Measurements from ENCODE around the gene SCD5.

SCD5 gene

DNA sequence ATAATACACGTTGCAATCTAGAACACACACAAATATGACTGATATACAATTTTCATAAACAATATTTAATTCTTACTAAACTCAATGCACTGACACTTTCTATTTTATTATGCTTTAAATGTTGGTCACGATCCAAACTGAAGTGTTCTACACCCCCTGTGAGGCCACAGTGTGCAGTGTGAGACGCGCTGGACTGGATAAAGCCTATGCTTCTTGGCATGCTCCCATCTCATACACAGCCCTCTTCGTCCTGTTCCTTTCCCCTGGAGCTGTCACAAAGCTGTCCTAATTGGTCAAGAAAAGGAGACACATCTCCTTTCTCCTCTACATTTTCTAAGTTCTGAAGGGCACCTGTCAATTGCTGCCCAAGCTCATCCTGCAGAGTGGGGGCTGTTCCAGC, 72.0 kb downstream of the SCD5 start:
- no peak for DNase-seq (ENCODE audit: low spot score)

DNA sequence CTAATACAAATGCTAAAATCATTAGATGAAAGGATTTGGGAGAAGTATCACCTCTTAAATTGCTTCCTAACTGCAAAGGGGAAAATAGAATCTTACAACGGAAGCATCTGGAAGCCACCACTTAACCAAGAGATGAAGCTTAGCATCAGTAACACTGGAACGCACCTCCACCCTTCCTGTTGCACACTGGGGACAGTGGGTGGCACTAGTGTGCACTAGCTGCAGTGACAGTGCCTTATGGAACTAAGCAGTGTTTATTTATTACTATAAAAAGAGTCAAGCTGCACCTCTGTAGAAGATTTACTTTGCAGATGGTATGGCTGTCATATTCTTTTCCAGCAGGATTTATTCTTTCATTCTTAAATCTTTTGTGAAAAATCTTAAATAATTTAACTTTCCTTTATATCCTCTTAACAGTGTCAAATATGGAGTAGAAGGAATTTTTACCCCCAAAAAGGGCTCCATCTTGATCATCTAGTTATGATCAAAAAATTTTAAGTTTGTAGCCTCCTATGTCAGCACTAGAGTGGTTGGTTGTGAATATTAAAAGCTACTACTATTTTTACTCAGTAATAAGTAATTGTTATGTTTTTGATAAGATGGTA, 76.7 kb downstream of the SCD5 start:
- DNase-seq (ENCODE audit: low spot score), result peak; percentile 20

DNA sequence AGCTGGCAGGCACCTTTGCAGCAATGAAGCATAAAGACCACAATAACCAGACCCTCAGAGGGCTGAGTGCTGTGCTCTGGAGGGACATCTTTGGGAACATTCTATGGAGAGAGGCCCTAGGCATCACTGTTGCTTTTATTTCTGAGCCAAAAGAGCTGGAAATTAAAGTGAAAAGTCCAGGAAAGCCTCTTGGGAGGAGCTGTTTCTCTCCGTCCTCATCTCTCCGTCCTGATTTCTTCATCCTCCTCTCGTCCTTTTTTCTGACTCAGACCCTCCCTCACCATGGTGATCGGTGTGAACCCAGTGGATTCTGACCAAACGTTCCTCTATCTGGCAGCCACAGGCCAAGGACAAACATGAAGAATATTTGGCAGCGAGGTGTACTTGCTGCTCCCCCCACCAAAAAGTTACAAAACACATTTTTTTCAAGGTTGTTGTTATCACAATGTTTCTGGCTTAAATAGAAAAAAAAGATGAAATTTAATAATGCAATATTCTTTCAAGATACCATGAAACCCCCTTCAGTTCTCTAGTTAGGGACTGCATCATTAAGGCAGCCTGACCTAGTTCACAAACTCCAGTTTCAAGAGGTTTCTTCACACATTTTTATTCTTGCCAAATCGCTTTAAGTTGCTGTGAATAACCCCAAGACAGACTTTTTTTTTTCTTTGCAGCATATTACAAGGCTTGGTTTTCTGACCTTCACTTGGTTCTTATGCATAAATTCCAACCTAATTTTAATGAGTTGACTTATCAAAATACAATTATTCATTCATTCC, 80.2 kb downstream of the SCD5 start:
- no peak for DNase-seq (ENCODE audit: low spot score)

DNA sequence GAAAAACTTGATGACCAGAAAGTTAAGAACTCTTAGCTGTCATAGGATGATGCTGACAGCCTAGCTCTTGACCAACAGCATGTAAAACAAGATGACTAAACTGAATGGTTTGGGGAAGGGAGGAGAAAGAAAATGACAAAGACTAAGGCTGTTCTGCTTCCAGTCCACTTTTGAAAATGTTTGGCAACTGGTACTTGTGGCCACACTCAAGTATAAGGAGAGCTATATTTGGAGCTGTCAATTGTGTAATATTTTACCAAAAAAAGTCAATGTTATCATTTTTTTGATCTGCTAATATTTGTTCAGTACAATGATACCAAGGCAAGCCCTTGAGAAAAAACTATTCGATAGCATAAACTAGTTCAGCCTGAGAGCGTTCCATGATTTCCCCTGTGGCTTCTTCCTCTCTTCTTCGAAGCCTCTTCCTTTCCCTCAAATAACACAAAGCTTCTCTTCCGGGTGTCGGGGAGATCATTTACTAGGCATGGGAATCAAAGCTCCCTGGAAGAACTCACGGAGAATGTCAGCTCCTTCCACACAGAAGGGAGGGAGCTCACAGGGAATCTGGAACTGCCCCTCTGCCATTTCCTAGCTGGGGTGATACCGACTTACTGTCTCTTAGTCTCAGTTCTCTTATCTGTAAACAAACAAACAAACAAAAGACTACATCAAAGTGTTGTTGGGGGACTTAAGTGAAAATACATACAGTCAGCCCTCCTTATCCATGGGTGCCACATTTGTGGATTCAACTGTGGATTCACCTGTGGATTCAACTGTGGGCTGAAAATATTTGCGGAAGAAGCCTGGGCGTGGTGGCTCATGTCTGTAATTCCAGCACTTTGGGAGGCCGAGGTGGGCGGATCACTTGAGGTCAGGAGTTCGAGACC, 82.6 kb downstream of the SCD5 start:
- no peak for DNase-seq (ENCODE audit: low spot score)

DNA sequence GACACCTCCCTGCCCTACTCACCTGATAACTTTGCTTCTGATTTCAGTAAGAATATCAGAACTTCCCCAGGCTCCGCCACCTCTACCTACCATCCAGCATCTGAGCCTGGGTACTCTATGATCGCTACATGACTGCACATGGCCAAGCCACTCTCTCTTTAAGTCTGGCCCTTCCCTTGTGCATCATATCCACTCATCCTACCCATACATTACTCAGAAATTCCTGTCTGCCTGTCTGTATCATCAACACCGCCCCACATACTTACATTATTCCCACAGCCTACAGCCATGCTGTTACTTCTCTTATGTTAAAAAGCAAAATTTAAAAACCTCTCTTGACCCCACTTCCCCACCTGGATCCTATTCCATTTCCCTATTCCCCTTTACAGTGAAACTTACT, 84.7 kb downstream of the SCD5 start:
- DNase-seq (ENCODE audit: low spot score), result no peak

DNA sequence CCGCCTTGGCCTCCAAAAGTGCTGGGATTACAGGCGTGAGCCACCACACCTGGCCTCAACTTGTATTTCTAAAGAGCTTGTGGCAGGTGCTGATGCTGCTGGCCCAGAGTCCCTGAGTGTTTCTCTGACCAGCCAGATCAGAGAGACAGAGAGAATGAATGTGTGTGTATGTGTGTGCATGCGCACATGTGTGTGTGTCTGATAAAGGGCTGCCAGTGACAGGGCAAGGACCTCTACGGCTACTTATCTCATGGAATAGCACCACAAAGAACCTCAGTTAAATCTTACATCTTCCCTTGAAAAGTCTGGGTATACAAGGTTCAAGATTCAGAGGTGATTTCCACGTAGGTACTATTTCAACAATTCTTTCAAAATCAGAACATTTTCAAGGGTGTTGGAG, 86.0 kb downstream of the SCD5 start:
- DNase-seq (ENCODE audit: low spot score), result no peak

DNA sequence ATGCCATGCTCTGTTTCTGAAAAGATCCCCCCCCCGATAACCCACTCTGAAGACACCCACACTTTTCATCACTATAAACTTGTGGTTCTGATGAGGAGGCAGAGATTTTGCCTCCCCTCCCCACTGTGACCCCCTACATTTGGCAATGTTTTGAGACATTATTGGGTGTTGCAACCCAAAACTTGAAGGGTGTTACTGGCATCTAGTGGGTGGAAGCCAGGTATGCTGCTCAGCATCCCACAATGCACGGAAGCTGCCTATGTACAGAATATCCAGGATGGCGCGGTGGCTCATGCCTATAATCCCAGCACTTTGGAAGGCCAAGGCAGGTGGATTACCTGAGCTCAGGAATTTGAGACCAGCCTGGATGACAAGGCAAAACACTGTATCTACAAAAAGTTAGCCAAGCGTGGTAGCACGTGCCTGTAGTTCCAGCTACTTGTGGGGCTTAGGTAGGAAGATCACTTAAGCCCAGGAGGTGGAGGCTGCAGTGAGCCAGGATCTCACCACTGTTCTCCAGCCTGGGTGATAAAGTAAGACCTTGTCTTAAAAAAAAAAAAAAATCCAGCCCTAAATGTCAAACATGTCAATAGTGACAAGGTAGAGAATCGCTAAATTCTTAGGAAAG, 87.3 kb downstream of the SCD5 start:
- no peak for DNase-seq (ENCODE audit: low spot score)

DNA sequence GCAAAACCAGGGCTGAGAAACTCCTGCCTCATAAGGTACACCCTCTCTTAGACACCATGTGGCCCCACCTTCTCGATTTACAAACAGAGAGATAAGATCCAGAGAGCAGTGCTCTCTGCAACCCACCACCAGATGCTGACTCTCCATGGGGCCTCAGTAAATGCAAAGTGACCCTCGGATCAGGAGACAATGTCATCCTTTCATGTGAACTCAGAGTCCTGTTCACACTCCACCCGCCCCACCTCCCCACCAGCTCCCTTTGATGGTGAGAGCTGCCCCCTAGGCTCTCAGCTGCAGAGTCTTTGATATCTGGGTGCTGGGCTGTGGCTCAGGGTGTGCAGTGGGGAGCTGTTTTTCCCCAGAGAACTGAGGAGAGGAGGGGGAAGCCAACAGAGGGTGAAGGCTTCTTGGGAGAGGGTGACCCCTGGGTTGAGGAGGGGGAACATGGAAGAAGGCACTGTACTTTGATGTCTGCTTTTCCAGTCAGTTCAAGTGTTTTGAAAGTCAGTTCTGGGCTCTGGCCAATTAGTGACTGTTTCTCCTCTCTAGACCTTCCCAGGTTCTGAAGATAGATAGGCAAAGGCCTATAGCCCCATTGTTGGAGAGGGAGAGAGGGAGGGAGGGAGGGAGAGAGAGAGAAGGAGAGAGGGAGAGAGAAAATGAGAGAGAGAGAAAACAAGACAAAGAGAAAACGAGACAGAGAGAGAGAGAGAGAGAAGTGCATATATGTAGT, 88.2 kb downstream of the SCD5 start:
- DNase-seq (ENCODE audit: low spot score), result no peak

DNA sequence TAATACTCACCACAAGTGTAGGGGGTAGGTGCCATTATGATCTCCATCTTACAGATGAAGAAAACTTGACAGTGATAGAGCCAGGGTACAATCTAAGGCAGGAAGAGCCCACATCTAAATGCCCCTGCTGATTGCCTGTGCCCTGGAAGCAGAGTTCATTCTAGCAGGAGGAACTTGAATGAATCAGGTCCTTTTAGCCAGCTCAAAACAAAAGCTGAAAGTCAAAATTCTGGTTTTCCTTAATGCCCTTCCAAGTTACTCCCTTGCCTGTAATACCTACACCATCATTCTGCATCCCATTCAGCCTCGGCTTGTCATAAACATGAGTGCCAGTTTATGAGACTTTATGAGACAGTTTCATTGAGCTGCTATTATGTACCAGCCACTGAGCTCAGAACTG, 89.6 kb downstream of the SCD5 start:
- DNase-seq (ENCODE audit: low spot score), result no peak

DNA sequence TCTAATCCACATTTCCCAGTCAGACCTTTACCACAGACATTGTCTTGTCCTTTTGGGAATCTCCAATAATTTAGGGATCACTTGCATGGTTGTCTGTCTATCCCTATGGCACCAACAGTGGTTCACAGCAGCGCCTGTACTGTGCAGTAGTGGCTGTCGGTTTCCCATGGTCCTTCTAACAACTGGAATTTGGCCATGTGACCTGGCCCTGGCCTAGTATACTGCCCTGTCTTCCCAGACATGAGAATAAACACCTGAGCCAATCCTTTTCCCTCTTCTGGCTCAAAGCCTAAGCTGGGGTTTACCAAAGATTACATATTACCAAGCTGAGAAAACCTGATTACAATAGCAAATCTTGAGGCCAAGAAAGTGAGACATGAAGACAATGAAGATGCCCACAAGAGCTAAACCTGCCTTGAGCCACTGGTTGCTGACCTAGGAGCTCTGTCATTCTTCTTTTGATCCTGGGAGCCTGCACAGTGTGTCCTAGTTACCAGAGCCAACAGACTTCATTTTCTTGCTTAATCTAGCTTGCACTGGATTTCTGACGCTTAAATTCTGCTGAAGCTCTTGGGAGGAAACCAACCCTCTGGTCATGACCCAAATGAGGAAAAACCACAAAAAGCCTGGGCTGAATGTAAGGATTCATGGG, 92.1 kb downstream of the SCD5 start:
- DNase-seq (ENCODE audit: low spot score), result no peak

DNA sequence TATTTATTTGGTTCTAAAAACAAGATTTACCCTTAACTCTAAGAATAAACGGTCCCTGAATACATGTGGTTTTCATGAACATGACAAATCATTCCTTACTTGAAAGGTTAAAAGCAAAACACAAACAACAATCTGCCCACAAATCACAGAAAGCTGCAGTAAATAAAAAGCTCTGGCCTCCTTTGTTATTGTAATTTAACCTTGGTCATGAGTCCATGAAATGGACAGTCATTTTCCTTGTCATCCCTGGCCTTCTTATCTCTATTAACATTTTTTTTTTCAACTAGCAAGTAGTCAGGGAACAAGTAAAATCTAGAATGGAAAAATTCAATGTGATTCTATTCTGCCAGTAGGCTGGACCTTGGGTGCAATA, 92.7 kb downstream of the SCD5 start:
- DNase-seq (ENCODE audit: low spot score), result no peak

DNA sequence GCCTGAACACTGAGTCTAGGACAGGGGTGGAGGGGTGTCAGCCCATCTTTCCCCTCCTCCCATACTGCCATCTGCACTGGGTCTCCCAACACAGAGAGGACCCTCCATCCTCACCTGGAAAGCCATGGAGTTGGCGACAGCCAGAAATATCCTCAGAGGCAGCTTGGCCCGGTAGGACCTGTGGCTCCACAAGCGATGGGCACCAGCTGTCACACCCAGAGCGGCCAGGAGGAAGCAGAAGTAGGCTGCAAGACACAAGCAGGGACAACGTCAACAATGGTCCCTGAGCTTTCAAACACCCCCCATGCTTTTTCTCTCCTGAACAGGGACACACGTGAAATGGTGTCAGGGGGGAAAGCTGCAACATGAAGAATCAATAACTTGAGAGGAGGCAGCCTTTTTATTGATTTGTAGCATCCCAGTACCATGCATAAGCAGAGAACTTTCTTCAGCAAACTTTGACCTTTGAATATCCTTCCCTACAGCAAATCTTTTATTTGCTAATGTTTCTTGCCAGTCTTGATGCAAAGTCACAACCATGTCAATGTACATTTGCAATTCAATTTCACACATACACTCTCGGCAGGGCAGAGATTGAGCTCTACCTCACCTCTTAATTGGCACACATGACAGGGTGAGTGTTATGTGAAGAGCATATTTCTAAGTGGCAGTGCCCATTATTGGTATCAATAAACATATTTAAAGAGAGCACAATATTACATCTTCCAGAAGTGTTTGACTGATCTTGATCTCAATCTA, 93.2 kb downstream of the SCD5 start:
- DNase-seq (ENCODE audit: low spot score), result no peak

DNA sequence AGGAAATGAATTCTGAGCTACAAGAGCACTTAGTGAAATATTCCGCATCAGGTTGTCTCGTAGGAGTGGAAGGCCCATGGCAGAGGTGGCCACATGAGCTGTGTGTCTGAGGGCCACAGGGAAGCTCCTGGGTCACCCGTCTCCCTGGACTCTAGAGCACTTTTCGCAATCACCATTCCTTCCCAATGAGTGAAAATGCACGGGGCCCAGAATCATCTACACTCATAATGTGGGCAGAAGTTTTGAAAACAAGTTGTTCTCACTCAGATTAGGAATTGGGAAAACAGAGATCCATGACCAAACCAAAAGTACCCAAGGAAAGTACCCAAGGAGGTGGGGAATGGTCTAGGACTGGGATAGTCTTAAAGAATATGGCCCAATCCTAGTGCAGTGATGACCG, 94.4 kb downstream of the SCD5 start:
- no peak for DNase-seq (ENCODE audit: low spot score)

DNA sequence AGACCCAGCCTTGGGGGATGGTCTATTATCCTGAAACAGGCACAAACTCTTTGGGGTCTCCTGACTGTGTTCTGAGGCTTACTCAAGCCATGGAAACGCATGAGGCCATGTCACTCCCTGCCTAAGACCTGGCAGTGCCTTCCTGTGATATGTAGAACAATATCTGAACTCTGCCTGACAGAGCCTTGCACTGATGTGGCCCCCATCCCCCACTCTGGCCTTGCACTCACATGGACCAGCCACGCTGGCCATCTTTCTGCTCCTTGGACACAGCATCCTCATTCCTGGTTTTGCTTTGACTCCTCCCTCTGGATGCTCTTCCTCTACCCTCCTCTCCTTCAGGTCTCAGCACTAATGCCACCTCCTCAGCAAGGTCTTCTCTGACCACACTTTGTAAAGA, 100.2 kb downstream of the SCD5 start:
- DNase-seq (ENCODE audit: low spot score), result no peak

DNA sequence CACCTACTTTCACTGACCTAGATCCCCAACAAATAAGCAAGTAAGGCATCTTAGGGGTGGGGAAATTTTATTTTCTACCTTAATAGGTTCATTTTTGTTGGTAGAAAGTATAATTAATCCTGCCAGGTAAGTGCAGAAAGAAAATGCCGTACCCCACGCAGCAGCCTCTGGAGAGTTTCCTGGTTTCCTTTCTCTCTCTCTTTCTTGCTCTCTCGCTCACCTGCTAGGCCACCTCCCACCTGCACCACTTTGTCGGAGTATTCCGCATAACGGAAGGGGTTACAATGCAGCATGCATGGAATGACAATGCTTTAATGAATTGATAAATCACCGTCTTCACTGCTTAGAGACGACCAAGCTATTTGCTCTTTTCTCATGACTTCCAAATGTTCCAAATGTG, 101.0 kb downstream of the SCD5 start:
- DNase-seq (ENCODE audit: low spot score), result no peak

DNA sequence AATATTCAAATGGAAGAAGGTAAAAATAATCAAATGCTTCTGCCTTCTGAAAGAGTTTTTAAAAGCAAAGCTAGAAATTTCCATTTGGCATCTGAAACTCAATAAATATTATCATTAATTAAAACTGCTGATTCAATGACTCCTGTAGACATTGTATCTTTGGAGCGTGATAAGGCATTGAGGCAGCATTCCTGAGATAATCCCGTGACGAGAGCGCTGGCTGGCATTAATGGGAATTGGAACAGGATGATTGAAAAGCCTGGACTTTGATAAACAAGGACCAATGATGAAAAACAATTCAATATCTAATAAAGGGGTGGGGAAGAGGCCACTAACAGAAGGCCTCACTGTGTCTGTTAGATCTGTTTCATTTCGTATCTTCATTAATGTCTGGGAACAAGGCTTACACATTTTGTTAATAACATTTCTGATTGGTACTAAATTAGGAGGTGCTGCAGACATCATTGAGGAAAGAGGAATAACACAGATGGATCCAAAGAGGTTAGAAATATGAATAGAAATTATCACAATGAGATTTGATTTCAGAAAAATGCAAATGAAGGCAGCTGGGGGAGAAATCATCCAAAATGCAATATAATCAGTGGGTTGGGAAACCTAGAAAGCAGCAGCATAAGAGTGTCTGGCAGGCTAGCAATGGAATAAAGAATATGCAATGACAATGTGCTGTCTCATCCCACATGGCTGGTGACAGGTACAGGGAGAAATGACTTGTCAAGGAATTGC, 102.3 kb downstream of the SCD5 start:
- DNase-seq (ENCODE audit: low spot score), result no peak

DNA sequence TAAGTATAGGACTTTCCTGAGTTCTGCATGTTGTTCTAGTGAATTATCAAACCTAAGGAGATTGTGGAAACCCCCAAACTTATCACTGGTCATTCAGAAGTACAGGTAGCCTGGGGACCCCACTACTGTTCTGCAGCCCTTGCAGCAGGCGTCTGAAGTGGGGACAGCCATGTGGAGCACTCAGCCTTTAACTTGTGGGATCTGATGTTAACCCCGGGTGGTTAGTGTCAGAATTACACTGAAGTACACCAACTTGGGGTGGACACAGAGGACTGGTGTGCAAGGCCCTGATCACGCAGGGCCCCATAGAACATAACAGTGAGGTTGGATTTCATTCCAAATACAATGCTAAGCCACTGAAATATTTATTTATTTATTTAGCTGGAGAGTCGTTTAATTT, 103.7 kb downstream of the SCD5 start:
- no peak for DNase-seq (ENCODE audit: low spot score)

DNA sequence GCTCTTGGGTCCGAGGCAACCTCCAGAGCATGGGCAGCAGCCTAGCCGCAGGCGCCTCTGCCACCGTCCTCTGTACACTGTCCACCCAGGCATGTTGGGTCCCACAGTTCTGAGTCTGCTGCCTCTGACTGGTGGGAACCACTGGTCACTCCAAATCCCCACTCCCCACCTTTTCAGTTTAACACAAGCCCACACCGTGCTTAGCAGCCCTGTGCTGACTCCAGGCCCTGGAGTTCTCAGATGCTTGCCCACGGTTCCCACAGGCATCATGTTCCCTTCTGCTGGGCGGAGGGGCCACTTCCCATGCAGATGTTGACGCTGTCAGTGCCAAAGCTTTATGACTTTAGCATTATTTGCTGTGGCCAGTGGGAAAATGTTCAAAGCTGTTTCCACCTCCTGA, 104.5 kb downstream of the SCD5 start:
- no peak for DNase-seq (ENCODE audit: low spot score)

DNA sequence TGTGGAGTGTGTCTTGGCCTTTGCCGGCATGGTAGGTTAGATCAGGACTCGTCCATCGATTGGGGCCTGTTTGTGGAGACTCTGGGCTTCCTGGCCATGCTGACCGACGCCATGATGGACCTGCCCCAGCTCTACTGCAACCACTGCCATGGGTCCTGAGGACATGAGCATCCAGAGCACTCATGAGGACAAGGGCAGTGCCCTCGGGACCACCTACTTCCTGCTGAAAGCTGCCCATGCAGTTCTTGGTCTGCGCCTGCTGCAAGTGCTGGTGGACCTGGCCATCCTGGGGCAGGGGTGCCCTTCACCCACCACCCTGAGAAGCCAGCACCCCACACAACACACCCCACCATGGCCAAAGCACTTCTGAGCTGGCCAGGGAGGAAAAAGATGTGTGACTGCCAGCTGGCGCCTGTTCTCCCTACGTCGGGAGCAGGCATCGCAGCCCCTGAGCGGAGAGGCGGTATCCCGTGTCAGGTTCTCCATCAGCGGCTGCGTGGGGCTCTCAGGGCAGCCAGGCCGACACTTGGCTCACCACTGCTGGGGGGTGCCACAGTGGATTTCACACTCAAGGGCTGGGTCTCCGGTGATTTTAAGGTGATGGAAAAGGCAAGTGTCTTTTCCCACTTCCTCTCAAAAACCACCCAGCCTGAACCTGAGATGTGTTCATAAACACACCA, 106.4 kb downstream of the SCD5 start:
- DNase-seq (ENCODE audit: low spot score), result no peak

All from hepatic stellate cell (primary cell).